ENCODE measurements around the gene ANO7.
"Not testable (repeated sequence)": the region's sequence is repeated elsewhere in the genome, so short reads cannot be mapped to it uniquely, and the experiment has no call there.

Gene ANO7

GRCh38 chr2:241195506-241196130 is 7.1 kb downstream of the ANO7 start:
- TF ChIP-seq CTCF (IDR thresholded peaks at IDR 0.05; ENCODE audit: low read depth, low read length, missing control alignments), result no peak
- no peak for DNase-seq (ENCODE audit: low read depth)
- no peak overlapping the region for H3K4me3 ChIP-seq (ENCODE audit: low read depth, low read length)

- not testable (repeated sequence) for H3K4me3 ChIP-seq (ENCODE audit: low read depth, low read length); DNase-seq (ENCODE audit: low read depth)
These were observed 8.8 kb downstream of the ANO7 start for GRCh38 chr2:241197246-241197645.

- DNase-seq (ENCODE audit: low read depth), result no peak
- no peak for TF ChIP-seq CTCF (IDR thresholded peaks at IDR 0.05; ENCODE audit: low read depth, low read length, missing control alignments)
- H3K4me3 ChIP-seq (ENCODE audit: low read depth, low read length), result no peak overlapping the region
These were observed 9.5 kb downstream of the ANO7 start for GRCh38 chr2:241197947-241198346.

GRCh38 chr2:241198381-241199279 is 10.2 kb downstream of the ANO7 start:
- no peak for DNase-seq (ENCODE audit: low read depth)
- no peak for TF ChIP-seq CTCF (IDR thresholded peaks at IDR 0.05; ENCODE audit: low read depth, low read length, missing control alignments)
- no peak overlapping the region for H3K4me3 ChIP-seq (ENCODE audit: low read depth, low read length)

GRCh38 chr2:241199286-241199685 is 10.8 kb downstream of the ANO7 start:
- no peak overlapping the region for H3K4me3 ChIP-seq (ENCODE audit: low read depth, low read length)
- TF ChIP-seq CTCF (IDR thresholded peaks at IDR 0.05; ENCODE audit: low read depth, low read length, missing control alignments), result no peak
- no peak for DNase-seq (ENCODE audit: low read depth)

- no peak for DNase-seq (ENCODE audit: low read depth)
- TF ChIP-seq CTCF (IDR thresholded peaks at IDR 0.05; ENCODE audit: low read depth, low read length, missing control alignments), result no peak
- H3K4me3 ChIP-seq (ENCODE audit: low read depth, low read length), result no peak overlapping the region
These were observed 11.7 kb downstream of the ANO7 start for GRCh38 chr2:241199897-241200821.
